Measurements from ENCODE around the gene AKR1C1.

DNA sequence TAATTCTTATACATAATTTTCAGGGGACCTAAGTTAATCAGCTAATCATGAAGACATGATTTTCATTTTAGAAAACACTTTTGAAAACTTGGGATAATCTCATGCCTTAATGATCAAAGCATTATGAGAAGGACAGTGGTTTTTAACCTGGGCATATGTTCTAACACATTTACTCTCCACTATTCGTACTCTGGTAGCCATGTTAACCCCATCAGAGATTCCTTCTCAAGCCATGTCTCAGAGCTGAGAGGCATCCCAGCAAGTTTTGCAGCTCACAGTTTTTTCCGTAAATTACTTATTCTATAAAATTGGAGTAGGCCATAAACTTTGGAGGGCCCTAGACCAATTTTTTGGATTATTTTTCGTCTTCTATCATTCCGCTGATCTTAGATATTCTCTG lies 15.7 kb downstream of the AKR1C1 start:
- no peak for TF ChIP-seq EP300 (IDR thresholded peaks at IDR 0.05)
- no peak for TF ChIP-seq POLR2A (IDR thresholded peaks at IDR 0.05)

Data from tibial nerve (tissue), 3 donors.